Mesenchymal stem cell (in vitro differentiated cells and primary cell): ENCODE data around the gene CPNE5.
A peak's percentile ranks its signal among the peaks of the same experiment; 100 is the strongest.

Experiments used
- DNase-seq: peaks from one replicate; pipeline ENCODE4 v3.0.0-alpha.2; 2013
- H2AFZ ChIP-seq: one replicate; pipeline ENCODE4 v1.6.1; 2013; ENCODE audit warnings: low read depth, mild to moderate bottlenecking, control low read depth, inconsistent platforms, low read length, moderate library complexity
- H2AK5ac ChIP-seq: 2 replicates; pipeline ENCODE4 v1.6.1; 2013; ENCODE audit warnings: low read length, moderate library complexity, mild to moderate bottlenecking, inconsistent platforms; ENCODE audit not compliant: severe bottlenecking
- H2BK120ac ChIP-seq: one replicate; pipeline ENCODE4 v1.6.1; 2013; ENCODE audit warnings: low read depth, mild to moderate bottlenecking, inconsistent platforms, low read length, moderate library complexity
- H2BK12ac ChIP-seq, 2 experiments: one replicate each; pipeline ENCODE4 v1.6.1; 2013; ENCODE audit warnings: inconsistent platforms in 2 of 2, low read length in 2 of 2, mild to moderate bottlenecking in 2 of 2, moderate library complexity in 2 of 2, control low read depth in 1 of 2
- H2BK15ac ChIP-seq: one replicate; pipeline ENCODE4 v1.6.1; 2013; ENCODE audit warnings: mild to moderate bottlenecking, low read depth, inconsistent platforms; ENCODE audit not compliant: poor library complexity, severe bottlenecking
- H2BK5ac ChIP-seq: 2 replicates; pipeline ENCODE4 v1.6.1; 2013; ENCODE audit warnings: low read depth, mild to moderate bottlenecking, low read length, control low read depth, inconsistent platforms; ENCODE audit not compliant: poor library complexity, severe bottlenecking
- H3K14ac ChIP-seq, 2 experiments: one replicate each; pipeline ENCODE4 v1.6.1; 2013; ENCODE audit warnings: inconsistent platforms in 2 of 2, low read length in 2 of 2, control low read depth in 1 of 2, mild to moderate bottlenecking in 1 of 2, moderate library complexity in 1 of 2
- H3K18ac ChIP-seq, 2 experiments: one replicate each; pipeline ENCODE4 v1.6.1; 2013; ENCODE audit warnings: inconsistent platforms in 2 of 2, low read length in 2 of 2, control low read depth in 1 of 2, low read depth in 1 of 2, mild to moderate bottlenecking in 1 of 2
- H3K23ac ChIP-seq, 2 experiments: one replicate each; pipeline ENCODE4 v1.6.1; 2013; ENCODE audit warnings: inconsistent platforms in 2 of 2, low read length in 2 of 2, mild to moderate bottlenecking in 2 of 2, moderate library complexity in 2 of 2, control low read depth in 1 of 2
- H3K27ac ChIP-seq: 2 replicates; pipeline ENCODE4 v1.5.1; 2013; ENCODE audit warnings: mild to moderate bottlenecking, moderate library complexity, low read length, control low read depth, inconsistent platforms; ENCODE audit not compliant: poor library complexity, severe bottlenecking
- H3K27me3 ChIP-seq, 2 experiments: 2 replicates each; pipeline versions ENCODE4 v1.6.1 to v1.7.0; 2013; ENCODE audit warnings: low read length in 2 of 2, mild to moderate bottlenecking in 2 of 2, moderate library complexity in 2 of 2, control low read depth in 1 of 2, inconsistent platforms in 1 of 2; ENCODE audit not compliant: control insufficient read depth in 1 of 2, insufficient read depth in 1 of 2
- H3K36me3 ChIP-seq, 2 experiments: 2 replicates each; pipeline versions ENCODE4 v1.6.1 to v1.7.0; 2013; ENCODE audit warnings: low read length in 2 of 2, control low read depth in 1 of 2, inconsistent platforms in 1 of 2, low read depth in 1 of 2, mild to moderate bottlenecking in 1 of 2; ENCODE audit not compliant: insufficient read depth in 2 of 2, control insufficient read depth in 1 of 2
- H3K4ac ChIP-seq, 2 experiments: one replicate each; pipeline ENCODE4 v1.6.1; 2013; ENCODE audit warnings: inconsistent platforms in 2 of 2, low read length in 2 of 2, mild to moderate bottlenecking in 2 of 2, moderate library complexity in 2 of 2, control low read depth in 1 of 2, low read depth in 1 of 2
- H3K4me1 ChIP-seq: 2 replicates; pipeline ENCODE4 v1.6.1; 2013; ENCODE audit warnings: low read depth, low read length, control low read depth; ENCODE audit not compliant: control insufficient read depth, insufficient read depth
- H3K4me2 ChIP-seq: 2 replicates; pipeline ENCODE4 v1.6.1; 2013; ENCODE audit warnings: low read length, mild to moderate bottlenecking, inconsistent platforms; ENCODE audit not compliant: poor library complexity, severe bottlenecking
- H3K4me3 ChIP-seq, 2 experiments: 2 replicates each; pipeline versions ENCODE4 v1.5.1 to v1.7.0; 2013; ENCODE audit warnings: low read length in 2 of 2, mild to moderate bottlenecking in 2 of 2, control low read depth in 1 of 2, low read depth in 1 of 2; ENCODE audit not compliant: insufficient read depth in 1 of 2
- H3K79me1 ChIP-seq: replicated peaks from 2 replicates; pipeline ENCODE4 v1.6.1; 2013; ENCODE audit warnings: mild to moderate bottlenecking, control low read depth, low read length, inconsistent platforms; ENCODE audit not compliant: poor library complexity, severe bottlenecking
- H3K9ac ChIP-seq: 2 replicates; pipeline ENCODE4 v1.7.0; 2013; ENCODE audit warnings: mild to moderate bottlenecking, low read length, moderate library complexity
- H3K9me3 ChIP-seq: 2 replicates; pipeline ENCODE4 v1.7.0; 2013; ENCODE audit warnings: mild to moderate bottlenecking, low read length; ENCODE audit not compliant: control insufficient read depth
- H4K8ac ChIP-seq: one replicate; pipeline ENCODE4 v1.6.1; 2013; ENCODE audit warnings: inconsistent platforms, mild to moderate bottlenecking, low read length, moderate library complexity
- H4K91ac ChIP-seq: one replicate; pipeline ENCODE4 v1.6.1; 2013; ENCODE audit warnings: mild to moderate bottlenecking, low read length, inconsistent platforms
- WGBS: methylation state at CpG from one replicate; pipeline ENCODE4 v1.1.7; 2013; ENCODE audit warnings: mixed read lengths; 5-methylcytosine and 5-hydroxymethylcytosine counted together

Gene CPNE5

DNA sequence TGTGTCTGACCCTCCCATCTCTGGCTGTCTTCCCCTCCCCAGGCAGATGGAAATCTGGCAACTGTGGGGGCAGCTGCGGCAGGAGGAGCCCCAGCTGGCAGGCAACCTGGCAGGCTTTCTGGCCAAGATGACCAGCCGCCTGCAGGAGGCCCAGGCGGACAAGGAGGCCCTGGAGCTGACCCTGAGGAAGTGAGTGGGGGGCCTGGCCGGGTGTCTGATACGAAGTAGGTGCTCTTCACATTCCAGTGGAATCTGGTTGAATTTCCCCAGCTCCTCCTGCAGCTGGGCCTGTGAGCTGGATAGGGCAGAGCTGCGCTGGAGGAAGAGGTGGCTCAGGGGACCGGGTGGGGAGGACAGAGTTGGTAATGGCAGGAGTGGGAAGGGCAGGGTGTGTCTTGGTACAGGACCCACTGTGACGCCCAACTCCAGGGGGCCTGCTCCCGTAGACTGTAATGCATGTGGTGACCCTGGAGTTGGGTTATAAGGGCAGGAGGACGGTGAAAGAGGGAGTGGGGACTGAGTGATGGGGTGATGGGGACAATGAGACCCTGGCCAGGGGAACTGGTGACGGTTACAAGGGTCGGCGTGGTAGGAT is 121.9 kb downstream of the CPNE5 start:
- H2BK12ac ChIP-seq, result no peak overlapping the region
- WGBS, result 69% methylated on average over 13 of the region's 13 CpGs
- no peak for DNase-seq

DNA sequence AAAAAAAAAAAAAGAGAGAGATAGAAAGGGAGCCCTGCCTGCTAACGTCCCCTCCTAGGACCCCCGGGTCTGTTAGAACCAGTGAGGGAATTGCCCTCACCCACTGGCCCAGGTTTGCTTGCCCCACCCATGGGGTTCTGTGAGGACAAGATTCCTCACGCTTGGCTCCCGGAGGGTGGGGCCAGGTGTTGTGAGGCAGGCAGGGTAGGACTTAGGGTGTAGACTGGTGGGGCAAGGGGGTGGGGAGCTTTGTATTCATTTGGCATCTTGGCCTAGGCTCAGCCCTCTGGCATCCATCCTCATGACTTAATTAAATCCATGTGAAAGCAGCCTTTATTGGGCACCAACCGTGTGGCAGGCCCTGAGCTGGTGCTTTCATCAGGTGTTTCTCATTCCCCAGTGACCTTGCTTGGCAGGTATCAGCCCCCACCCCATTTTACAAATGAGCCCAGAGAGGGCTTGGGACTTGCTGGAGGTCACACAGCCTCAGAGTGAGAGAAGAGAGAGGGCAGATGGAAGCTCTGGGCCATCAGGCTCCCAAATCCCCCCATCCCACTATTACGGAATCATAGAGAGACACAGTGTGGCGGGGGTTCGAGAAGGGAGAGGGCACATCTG is 122.7 kb downstream of the CPNE5 start:
- H2AFZ ChIP-seq, result no peak overlapping the region
- no peak for DNase-seq
- H2BK15ac ChIP-seq, result no peak overlapping the region
- H2AK5ac ChIP-seq, result no peak overlapping the region
- no peak overlapping the region for H4K91ac ChIP-seq
- H3K4me3 ChIP-seq, result no peak overlapping the region
- H3K4me2 ChIP-seq, result no peak overlapping the region
- no peak overlapping the region for H3K18ac ChIP-seq
- peaks cover 16% of the 10 kb centered on the region for H3K4me1 ChIP-seq
- peaks cover 28 to 32% of the 10 kb centered on the region in 2 experiments for H3K27me3 ChIP-seq
- no peak overlapping the region for H3K9ac ChIP-seq
- no peak overlapping the region for H3K27ac ChIP-seq
- no peaks in the 10 kb centered on the region for H3K79me1 ChIP-seq
- H3K4ac ChIP-seq, result no peak overlapping the region
- H3K23ac ChIP-seq, result no peak overlapping the region
- no peak overlapping the region for H2BK12ac ChIP-seq
- H2BK120ac ChIP-seq, result no peak overlapping the region
- no peaks in the 10 kb centered on the region for H3K9me3 ChIP-seq
- H3K36me3 ChIP-seq, result no peaks in the 10 kb centered on the region
- no peak overlapping the region for H2BK5ac ChIP-seq
- no peak overlapping the region for H3K14ac ChIP-seq
- WGBS, result 83% methylated on average over 5 of the region's 8 CpGs
- H4K8ac ChIP-seq, result no peak overlapping the region

More for the DNA sequence above, 121.9 kb downstream of the CPNE5 start:
- Histone ChIP-seq H3K14ac (no peak overlapping the region), H2BK15ac (no peak overlapping the region), H4K8ac (peak overlapping the region; percentile 32), H2AFZ (no peak overlapping the region), H3K4me3 (no peak overlapping the region), H3K27me3 (peaks cover 28 to 32% of the 10 kb centered on the region in 2 experiments), H3K4ac (no peak overlapping the region), H3K23ac (no peak overlapping the region), H2BK5ac (no peak overlapping the region), H3K36me3 (no peaks in the 10 kb centered on the region), H3K9ac (no peak overlapping the region), H4K91ac (no peak overlapping the region), H3K4me2 (no peak overlapping the region), H3K4me1 (peaks cover 16% of the 10 kb centered on the region), H3K79me1 (no peaks in the 10 kb centered on the region), H2BK120ac (no peak overlapping the region), H2AK5ac (no peak overlapping the region), H3K9me3 (no peaks in the 10 kb centered on the region), H3K18ac (no peak overlapping the region), H3K27ac (no peak overlapping the region)

DNA sequence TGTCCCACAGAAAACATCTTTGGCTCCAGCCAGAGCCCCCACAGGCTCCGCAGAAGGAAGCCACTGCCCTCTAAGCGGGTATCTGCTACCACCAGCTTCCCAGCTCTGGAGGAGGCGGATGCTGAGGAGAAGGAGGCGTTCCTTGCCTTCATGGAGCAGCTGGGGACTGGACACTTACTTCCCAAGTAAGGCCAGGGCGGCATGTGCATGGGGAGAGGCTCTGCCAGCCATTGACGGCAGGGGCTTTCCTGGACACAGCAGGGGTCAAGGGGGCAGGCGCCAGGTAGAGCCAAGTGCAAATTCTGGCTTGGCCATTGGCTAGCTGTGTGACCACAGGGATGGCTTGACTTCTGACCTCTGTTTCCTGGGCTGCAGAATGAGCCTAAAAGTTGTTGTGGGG is 123.8 kb downstream of the CPNE5 start:
- Histone ChIP-seq H3K79me1 (no peaks in the 10 kb centered on the region), H3K4me2 (no peak overlapping the region), H3K27ac (no peak overlapping the region), H3K18ac (no peak overlapping the region), H3K4me3 (no peak overlapping the region), H2BK12ac (no peak overlapping the region), H3K27me3 (peaks cover 28% of the 10 kb centered on the region in 2 experiments), H2BK120ac (no peak overlapping the region), H4K8ac (no peak overlapping the region), H2AK5ac (no peak overlapping the region), H3K9me3 (no peaks in the 10 kb centered on the region), H4K91ac (no peak overlapping the region), H2AFZ (no peak overlapping the region), H3K4ac (no peak overlapping the region), H3K9ac (no peak overlapping the region), H3K4me1 (peaks cover 16% of the 10 kb centered on the region), H2BK15ac (no peak overlapping the region), H3K14ac (no peak overlapping the region), H3K36me3 (no peaks in the 10 kb centered on the region), H2BK5ac (no peak overlapping the region), H3K23ac (no peak overlapping the region)
- no peak for DNase-seq
- WGBS, result 90% methylated on average over 7 of the region's 7 CpGs

DNA sequence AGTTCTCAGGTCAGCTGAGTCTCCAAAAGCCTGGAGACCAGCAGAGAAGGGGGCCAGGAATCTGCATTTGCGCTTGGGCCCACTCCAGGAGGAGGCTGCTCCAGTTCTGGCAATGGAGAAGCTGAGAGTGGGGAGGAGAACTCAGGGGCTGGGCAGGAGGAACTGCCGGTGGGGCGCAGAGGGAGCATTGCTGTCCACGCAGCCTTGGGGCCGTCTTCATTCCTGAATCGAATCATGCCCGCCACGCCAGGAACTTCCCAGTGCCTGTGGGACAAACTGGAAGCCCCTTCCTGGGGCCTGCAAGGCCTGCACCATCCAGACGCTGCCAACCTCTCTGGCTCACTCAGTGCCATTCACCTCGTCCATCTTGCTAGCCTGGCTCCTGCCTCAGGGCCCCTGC is 124.7 kb downstream of the CPNE5 start:
- H3K27ac ChIP-seq, result no peak overlapping the region
- DNase-seq, result no peak
- H2AFZ ChIP-seq, result no peak overlapping the region
- H3K36me3 ChIP-seq, result no peaks in the 10 kb centered on the region
- no peak overlapping the region for H3K4me3 ChIP-seq
- no peak overlapping the region for H3K4me2 ChIP-seq
- peaks cover 8% of the 10 kb centered on the region for H3K4me1 ChIP-seq
- H3K23ac ChIP-seq, result no peak overlapping the region
- no peak overlapping the region for H4K91ac ChIP-seq
- H2BK5ac ChIP-seq, result no peak overlapping the region
- H2BK12ac ChIP-seq, result no peak overlapping the region
- H3K14ac ChIP-seq, result no peak overlapping the region
- 82% methylated on average over 10 of the region's 10 CpGs for WGBS
- no peak overlapping the region for H3K9ac ChIP-seq
- no peak overlapping the region for H4K8ac ChIP-seq
- H3K27me3 ChIP-seq, result peaks cover 23 to 28% of the 10 kb centered on the region in 2 experiments
- H2BK15ac ChIP-seq, result no peak overlapping the region
- no peaks in the 10 kb centered on the region for H3K79me1 ChIP-seq
- H3K18ac ChIP-seq, result no peak overlapping the region
- no peak overlapping the region for H2BK120ac ChIP-seq
- H2AK5ac ChIP-seq, result no peak overlapping the region
- H3K9me3 ChIP-seq, result no peaks in the 10 kb centered on the region
- no peak overlapping the region for H3K4ac ChIP-seq
